ENCODE results near the gene ZNF462.

- no peak for TF ChIP-seq POLR2A (IDR thresholded peaks at IDR 0.05; ENCODE audit: low read length)
- no peak for TF ChIP-seq GATA1 (IDR thresholded peaks at IDR 0.05; ENCODE audit: low read depth, low read length)
Measured at GRCh38 chr9:106927916-106928315, 65.0 kb downstream of the ZNF462 start.

Data from erythroblast (primary cell).